ENCODE measurements around the gene EXOC3. TPM values are rescaled to one million over a fixed set of nuclear protein-coding genes. Genes with fewer than 3 reads are reported as not detected.

Gene EXOC3
- total and polyA plus RNA-seq, 12 donors: 29.0 to 44.7 (median 40.0) TPM

GRCh38 chr5:404666-405241 lies 38.2 kb upstream of the EXOC3 start:
- intact Hi-C loops (cut with DNase I): no loop called here
- WGBS, 2 donors: 83 to 85% methylated on average over 12 of the region's 12 CpGs
- Histone ChIP-seq H3K4me1 (peaks cover 0 to 11% (median 9%) of the 10 kb centered on the region in 9 donors), H3K9me3 (no peaks in the 10 kb centered on the region), H3K36me3 (no peaks in the 10 kb centered on the region), H3K27me3 (peaks cover 0 to 33% (median 10%) of the 10 kb centered on the region in 7 donors), H3K27ac (no peak overlapping the region), H3K4me3 (no peak overlapping the region)
- TF ChIP-seq CTCF (IDR thresholded peaks at IDR 0.05): no peak
- ATAC-seq (no peak), DNase-seq (no peak)

GRCh38 chr5:405421-405820 lies 37.6 kb upstream of the EXOC3 start:
- H3K36me3 ChIP-seq: no peaks in the 10 kb centered on the region
- H3K27ac ChIP-seq: no peak overlapping the region
- intact Hi-C loops (cut with DNase I): no loop called here
- no peak for ATAC-seq
- H3K9me3 ChIP-seq: no peaks in the 10 kb centered on the region
- no peak overlapping the region for H3K4me3 ChIP-seq
- WGBS, 2 donors: 80 to 81% methylated on average over 18 of the region's 18 CpGs
- no peak for DNase-seq
- peaks cover 0 to 5% (median 2%) of the 10 kb centered on the region in 9 donors for H3K4me1 ChIP-seq
- peaks cover 0 to 39% (median 16%) of the 10 kb centered on the region in 7 donors for H3K27me3 ChIP-seq
- no peak for TF ChIP-seq CTCF (IDR thresholded peaks at IDR 0.05)

- Histone ChIP-seq H3K36me3 (no peaks in the 10 kb centered on the region), H3K4me1 (no peaks in the 10 kb centered on the region), H3K9me3 (no peaks in the 10 kb centered on the region), H3K4me3 (no peak overlapping the region), H3K27me3 (peaks cover 0 to 35% (median 11%) of the 10 kb centered on the region in 7 donors), H3K27ac (no peak overlapping the region)
- intact Hi-C loops (cut with DNase I): no loop called here
- no peak for TF ChIP-seq CTCF (IDR thresholded peaks at IDR 0.05)
- DNase-seq (no peak), ATAC-seq (no peak)
- WGBS, 2 donors: 78% methylated on average over 9 of the region's 9 CpGs
Measured at GRCh38 chr5:406041-406440, 36.9 kb upstream of the EXOC3 start.

GRCh38 chr5:407051-407450 lies 35.9 kb upstream of the EXOC3 start:
- H3K4me3 ChIP-seq: no peak overlapping the region
- H3K36me3 ChIP-seq: no peaks in the 10 kb centered on the region
- TF ChIP-seq CTCF (IDR thresholded peaks at IDR 0.05): no peak
- WGBS, 2 donors: 78 to 79% methylated on average over 6 of the region's 6 CpGs
- H3K9me3 ChIP-seq: no peaks in the 10 kb centered on the region
- no peaks in the 10 kb centered on the region for H3K4me1 ChIP-seq
- ATAC-seq (no peak), DNase-seq (no peak)
- H3K27me3 ChIP-seq: peaks cover 0 to 25% (median 6%) of the 10 kb centered on the region in 7 donors
- no peak overlapping the region for H3K27ac ChIP-seq
- intact Hi-C loops (cut with DNase I): no loop called here

Data from heart right ventricle (tissue), 16 donors.